ENCODE results near the gene GNAS-AS1.

Gene GNAS-AS1

GRCh38 chr20:58836616-58837204 lies 14.0 kb downstream of the GNAS-AS1 start:
- TF ChIP-seq CTCF (conservative IDR thresholded peaks at IDR 0.05; ENCODE audit: low read depth, low read length), result no peak
- H2AFZ ChIP-seq (ENCODE audit: low read depth), result no peak overlapping the region
- H3K4me3 ChIP-seq (IDR thresholded peaks at IDR 0.05; ENCODE audit: insufficient read depth, low read depth, low read length), result no peak overlapping the region
- peaks cover 17% of the 10 kb centered on the region for H3K4me1 ChIP-seq (ENCODE audit: low read depth, poor library complexity, severe bottlenecking)
- no peaks in the 10 kb centered on the region for H3K79me2 ChIP-seq (ENCODE audit: insufficient read depth, low read depth)
- H3K4me2 ChIP-seq, result no peak overlapping the region
- H4K20me1 ChIP-seq (ENCODE audit: insufficient read depth), result no peaks in the 10 kb centered on the region
- H3K9ac ChIP-seq, result no peak overlapping the region
- H3K27ac ChIP-seq, result no peak overlapping the region
- no peaks in the 10 kb centered on the region for H3K36me3 ChIP-seq (ENCODE audit: insufficient read depth)
- no peaks in the 10 kb centered on the region for H3K27me3 ChIP-seq (ENCODE audit: insufficient read depth, low read depth)

GRCh38 chr20:58835231-58835630 lies 15.5 kb downstream of the GNAS-AS1 start:
- Histone ChIP-seq H3K4me3 (IDR thresholded peaks at IDR 0.05; ENCODE audit: insufficient read depth, low read depth, low read length) (no peak overlapping the region), H3K9ac (no peak overlapping the region), H3K79me2 (ENCODE audit: insufficient read depth, low read depth) (no peaks in the 10 kb centered on the region), H3K27ac (no peak overlapping the region), H3K4me2 (no peak overlapping the region), H4K20me1 (ENCODE audit: insufficient read depth) (no peaks in the 10 kb centered on the region), H2AFZ (ENCODE audit: low read depth) (no peak overlapping the region), H3K27me3 (ENCODE audit: insufficient read depth, low read depth) (no peaks in the 10 kb centered on the region), H3K4me1 (ENCODE audit: low read depth, poor library complexity, severe bottlenecking) (peaks cover 24% of the 10 kb centered on the region), H3K36me3 (ENCODE audit: insufficient read depth) (no peaks in the 10 kb centered on the region)
- TF ChIP-seq CTCF (conservative IDR thresholded peaks at IDR 0.05; ENCODE audit: low read depth, low read length), result no peak

GRCh38 chr20:58833921-58834320 lies 16.8 kb downstream of the GNAS-AS1 start:
- Histone ChIP-seq H3K27me3 (ENCODE audit: insufficient read depth, low read depth) (no peaks in the 10 kb centered on the region), H3K36me3 (ENCODE audit: insufficient read depth) (no peaks in the 10 kb centered on the region), H3K9ac (no peak overlapping the region), H3K4me1 (ENCODE audit: low read depth, poor library complexity, severe bottlenecking) (peaks cover 24% of the 10 kb centered on the region), H2AFZ (ENCODE audit: low read depth) (no peak overlapping the region), H3K4me3 (IDR thresholded peaks at IDR 0.05; ENCODE audit: insufficient read depth, low read depth, low read length) (no peak overlapping the region), H3K4me2 (no peak overlapping the region), H3K27ac (no peak overlapping the region), H4K20me1 (ENCODE audit: insufficient read depth) (no peaks in the 10 kb centered on the region), H3K79me2 (ENCODE audit: insufficient read depth, low read depth) (no peaks in the 10 kb centered on the region)
- no peak for TF ChIP-seq CTCF (conservative IDR thresholded peaks at IDR 0.05; ENCODE audit: low read depth, low read length)

- no peak for TF ChIP-seq CTCF (conservative IDR thresholded peaks at IDR 0.05; ENCODE audit: low read depth, low read length)
- H3K4me2 ChIP-seq, result no peak overlapping the region; the same call in 1 of the 2 replicates
These were observed 18.2 kb downstream of the GNAS-AS1 start for GRCh38 chr20:58832457-58832856.

More at GRCh38 chr20:58832457-58832856, 18.2 kb downstream of the GNAS-AS1 start:
- peaks cover 24% of the 10 kb centered on the region for H3K4me1 ChIP-seq (ENCODE audit: low read depth, poor library complexity, severe bottlenecking)
- no peaks in the 10 kb centered on the region for H3K79me2 ChIP-seq (ENCODE audit: insufficient read depth, low read depth)
- no peaks in the 10 kb centered on the region for H3K36me3 ChIP-seq (ENCODE audit: insufficient read depth)
- no peak overlapping the region for H2AFZ ChIP-seq (ENCODE audit: low read depth)
- no peak overlapping the region for H3K4me3 ChIP-seq (IDR thresholded peaks at IDR 0.05; ENCODE audit: insufficient read depth, low read depth, low read length)
- no peaks in the 10 kb centered on the region for H4K20me1 ChIP-seq (ENCODE audit: insufficient read depth)
- H3K9ac ChIP-seq, result no peak overlapping the region
- H3K27ac ChIP-seq, result no peak overlapping the region
- H3K27me3 ChIP-seq (ENCODE audit: insufficient read depth, low read depth), result no peaks in the 10 kb centered on the region

All from KMS-11 (cell line).